Measurements from ENCODE around the gene NR3C1.

The NR3C1 gene

DNA sequence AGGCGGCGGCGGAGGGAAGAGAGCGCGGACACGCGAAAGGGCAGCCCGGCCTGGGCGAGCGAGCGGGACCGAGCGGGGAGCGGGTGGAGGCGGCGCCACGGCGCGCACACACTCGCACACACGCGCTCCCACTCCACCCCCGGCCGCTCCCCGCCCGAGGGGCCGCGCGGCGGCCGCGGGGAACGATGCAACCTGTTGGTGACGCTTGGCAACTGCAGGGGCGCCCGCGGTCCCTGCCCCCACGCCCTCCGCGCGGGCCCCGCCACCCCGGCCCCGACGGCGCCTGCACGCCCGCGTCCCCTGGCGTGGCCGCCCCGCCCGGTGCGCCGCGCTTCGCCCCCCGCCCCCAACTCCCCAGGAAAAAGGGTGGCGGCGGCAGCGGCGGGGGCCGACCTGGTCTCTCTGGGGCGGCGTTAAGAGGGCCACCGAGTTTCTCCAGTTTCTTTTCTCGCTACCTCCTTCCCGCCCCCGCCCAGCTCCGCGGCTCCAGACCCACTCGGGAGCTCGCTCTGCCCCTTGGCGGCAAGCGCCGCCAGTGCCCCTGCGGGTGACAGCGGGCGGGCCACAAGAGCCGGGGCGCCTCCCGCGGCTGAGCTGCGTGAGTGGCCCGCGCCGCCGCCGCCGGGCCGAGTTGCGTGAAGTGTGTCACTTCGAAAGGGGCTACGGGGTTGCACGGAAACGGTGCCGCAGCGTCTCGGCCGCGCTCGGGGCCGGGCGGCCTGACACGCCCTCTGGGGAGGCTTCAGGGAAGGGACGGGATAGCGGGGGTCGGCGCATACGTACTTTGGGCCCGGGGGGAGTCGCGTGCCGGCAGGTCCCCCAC lies at the start of gene NR3C1:
NR3C1 (minus strand) TSS at position 94 of the 823 bp plus-strand sequence. CDS start 2,847 bp downstream, outside the sequence.
- peak; percentile 93 for DNase-seq

DNA sequence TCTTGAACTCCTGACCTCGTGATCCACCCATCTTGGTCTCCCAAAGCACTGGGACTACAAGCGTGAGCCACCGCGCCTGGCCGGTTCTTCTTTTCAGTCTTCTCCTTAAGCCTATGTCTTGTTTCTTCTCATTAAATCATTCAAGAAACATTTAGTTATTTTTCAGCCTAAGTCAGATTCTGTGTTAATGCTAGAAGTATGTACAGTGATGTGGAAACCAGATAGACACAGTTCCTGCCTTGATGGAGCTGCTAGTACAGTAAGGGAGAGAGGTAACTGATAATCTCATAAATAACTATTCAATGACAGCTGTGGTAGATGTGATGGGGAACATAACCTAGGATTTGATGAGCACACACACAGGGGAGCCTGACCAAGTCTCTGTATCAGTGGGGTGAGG lies 46.3 kb upstream of the NR3C1 start:
- DNase-seq, result no peak

DNA sequence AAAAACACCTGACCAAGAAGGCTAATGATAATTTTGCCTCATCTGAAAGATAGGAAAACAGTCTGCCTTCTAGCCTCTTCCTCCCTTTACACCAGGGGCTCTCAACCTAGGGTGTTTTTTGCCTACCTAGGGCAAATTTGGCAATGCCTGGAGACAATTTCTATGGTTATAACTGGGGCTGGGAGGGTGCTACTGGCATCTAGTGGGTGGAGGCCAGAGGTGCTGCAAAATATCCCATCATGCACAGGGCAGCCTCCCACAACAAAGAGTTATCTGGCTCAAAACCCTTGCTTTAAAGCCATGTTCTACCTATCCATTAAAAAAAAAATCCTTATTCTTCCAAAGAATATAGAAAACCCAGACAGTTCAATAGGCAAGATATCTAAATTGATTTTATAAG lies 45.0 kb upstream of the NR3C1 start:
- DNase-seq, result no peak

DNA sequence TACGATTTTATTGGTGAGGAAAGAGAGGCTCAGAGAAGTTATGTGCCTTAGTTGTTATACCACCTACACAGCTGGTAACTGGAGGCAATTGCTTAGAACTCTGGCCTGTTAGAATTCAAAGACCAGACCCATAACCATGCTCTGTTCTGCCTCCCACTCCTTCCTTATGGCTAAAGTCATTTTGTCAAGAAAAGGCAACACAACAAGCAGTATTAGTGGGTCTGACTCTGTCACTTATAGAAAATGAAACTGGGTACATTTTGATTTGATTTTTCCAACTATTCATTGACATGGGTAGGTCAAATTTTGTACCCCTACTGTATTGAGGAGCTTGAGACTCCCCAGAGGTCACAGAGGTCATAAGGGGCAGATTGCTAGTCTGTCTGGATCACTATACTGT lies 44.5 kb upstream of the NR3C1 start:
- DNase-seq, result no peak

DNA sequence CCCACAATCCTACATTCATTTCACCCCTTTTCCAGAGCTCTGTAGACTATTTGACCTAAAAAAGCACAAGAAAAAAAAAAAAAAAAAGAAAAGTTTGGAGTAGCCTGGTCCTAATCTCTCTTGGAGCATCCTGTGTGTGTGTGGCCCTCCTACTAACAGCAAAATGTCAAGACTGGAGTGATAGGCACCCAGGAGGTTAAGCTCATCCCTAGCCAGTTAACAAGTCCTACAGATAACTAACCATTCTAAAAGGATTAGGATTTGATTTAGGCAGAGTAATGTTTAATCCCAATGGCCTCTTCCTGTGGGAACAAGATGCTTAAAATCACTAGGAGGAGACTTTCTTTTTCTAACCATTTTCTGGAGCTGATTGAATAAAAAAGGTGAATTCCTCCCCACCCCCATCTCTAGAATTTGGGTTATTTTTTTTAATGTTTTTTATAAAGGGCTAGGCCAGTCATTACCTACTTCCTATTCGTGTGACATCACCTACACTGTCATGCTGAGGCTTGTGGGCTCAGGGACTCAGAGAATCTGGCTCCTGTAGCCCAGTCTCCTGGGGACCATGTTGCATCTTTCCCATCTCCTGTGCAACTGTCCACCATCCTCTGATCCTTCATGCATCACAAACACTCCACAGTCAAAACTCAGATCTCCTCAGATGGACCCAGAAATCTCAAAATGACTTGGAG lies 43.2 kb upstream of the NR3C1 start:
- no peak for DNase-seq

DNA sequence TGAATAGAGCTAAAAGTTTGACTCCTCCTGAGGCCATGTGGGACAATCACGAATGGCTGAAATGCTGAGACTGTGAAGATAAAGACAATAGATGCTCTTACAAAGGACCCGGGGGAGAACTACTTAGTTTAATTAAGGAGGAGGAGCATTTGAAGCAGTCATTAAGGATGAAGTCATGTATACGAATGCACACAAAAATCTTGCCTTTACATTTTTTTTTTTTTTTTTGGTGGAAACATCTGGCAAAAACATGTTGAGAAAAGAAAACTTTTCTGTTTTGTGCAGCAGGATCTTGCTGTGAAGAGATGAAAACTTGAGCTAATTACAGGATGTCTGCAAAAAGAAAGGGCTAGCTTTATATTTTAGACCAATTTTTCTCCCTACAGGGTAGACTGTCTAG lies 42.3 kb upstream of the NR3C1 start:
- no peak for DNase-seq

DNA sequence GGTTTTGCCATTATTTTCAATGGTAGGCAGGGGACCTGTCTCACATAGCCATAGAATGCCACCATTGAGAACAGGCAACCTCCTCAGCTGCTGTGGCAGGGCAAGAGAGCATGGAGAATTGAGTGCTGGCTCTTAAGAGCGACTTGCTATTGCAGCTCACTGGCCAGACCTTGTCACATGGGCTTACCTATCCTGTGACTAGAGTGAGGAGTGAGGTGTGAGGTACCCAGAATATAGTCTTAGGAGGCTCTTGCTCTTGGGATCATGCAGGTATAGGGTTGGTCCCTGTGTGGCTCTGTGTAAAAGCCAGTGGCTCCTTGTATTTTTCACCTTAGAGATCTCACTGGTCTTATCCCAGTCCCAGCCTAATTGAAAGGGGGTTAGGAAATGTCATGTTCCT lies 39.8 kb upstream of the NR3C1 start:
- no peak for DNase-seq

DNA sequence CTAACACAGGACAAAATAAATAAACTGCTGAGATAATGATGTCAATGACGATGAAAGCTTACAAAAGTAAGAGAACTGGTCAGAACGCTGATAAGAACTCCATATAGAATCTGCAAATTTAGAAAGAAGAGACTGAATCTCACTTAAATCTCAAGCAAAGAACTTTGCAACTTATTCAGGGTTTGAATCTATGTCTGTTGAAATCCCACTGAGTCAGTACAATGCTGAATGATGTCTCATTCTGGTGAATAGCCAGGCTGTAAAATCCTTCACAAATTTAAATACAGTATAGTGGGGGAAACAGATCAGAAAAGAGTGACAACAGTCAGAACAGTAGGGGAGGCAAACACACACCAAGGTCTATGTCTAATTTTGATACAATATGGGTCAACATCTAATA lies 38.9 kb upstream of the NR3C1 start:
- no peak for DNase-seq

DNA sequence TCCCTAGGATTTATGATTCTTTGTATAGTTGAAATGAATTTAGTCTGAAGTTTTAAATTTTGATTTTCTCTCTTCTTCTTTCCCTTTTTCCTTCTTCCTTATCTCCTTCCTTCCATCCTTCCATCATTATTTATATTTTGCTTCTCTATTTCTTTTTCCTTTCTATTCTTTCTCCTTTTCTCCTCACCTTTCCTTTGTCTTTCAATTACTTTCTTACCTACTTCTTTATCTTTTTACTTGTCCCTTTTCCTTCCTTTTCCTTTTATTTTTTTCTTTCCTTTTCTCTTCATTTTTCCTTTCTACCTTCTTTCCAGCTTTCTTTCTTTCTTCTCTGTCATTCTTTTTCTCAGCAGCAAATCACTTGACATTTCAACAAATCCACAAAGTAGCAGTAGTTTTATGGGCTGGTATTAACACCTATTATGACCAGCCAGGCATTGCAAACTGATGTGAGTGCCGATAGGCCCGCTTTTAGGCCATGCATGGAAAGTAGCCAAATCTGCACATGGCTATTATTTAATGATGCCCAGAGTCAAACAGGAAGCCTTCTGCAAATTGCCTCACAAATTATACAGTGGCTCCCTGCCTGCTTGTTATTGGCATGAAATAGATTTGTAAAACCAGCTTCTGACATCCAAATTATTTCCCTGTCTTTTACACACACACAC lies 37.1 kb upstream of the NR3C1 start:
- no peak for DNase-seq

DNA sequence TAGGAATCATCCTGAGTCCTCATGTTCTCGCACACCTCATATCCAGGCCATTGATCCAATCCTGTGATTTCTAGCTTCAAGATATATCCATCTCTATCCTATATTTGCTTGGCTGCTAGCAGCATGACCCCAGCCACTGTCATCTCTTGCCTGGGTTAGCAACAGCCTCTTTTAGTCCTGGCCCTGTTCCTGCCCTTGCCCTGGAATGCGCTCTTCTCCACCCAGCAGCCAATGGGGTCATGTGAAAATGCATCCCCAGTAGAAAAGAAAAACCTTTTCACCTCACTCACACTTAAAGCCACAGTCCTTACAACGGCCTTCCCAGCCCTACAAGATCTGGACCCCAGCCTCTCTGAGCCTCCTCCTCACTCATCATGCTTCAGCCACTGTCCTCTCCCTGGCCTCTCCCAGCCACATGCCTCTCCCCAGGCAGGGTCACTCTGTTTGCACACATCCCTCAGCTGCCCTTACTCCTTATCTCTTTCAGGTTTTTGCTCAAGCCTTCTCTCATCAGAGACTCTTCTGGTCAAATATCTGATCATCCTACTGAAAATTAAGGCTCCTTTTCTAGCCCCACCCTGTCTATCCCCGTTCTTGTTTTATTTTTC lies 34.3 kb upstream of the NR3C1 start:
- no peak for DNase-seq

DNA sequence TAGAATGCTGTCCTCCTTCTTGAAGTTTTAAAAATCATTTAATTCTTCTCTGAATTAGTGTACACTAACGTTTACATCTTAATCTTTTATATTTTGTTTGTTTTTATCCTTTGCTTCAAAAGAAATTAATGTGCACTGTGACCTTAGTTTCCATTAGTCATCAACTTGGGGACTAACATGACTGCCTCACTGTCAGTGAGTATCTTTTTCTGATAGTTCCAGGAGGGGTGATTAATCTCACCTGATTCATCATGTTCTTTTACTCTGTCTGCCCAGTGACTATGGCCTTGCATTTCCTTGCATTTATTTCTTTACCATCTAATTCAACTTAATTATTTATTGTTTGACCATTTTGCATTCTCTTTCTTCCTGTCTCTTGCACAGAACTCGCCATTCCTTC lies 33.4 kb upstream of the NR3C1 start:
- no peak for DNase-seq

DNA sequence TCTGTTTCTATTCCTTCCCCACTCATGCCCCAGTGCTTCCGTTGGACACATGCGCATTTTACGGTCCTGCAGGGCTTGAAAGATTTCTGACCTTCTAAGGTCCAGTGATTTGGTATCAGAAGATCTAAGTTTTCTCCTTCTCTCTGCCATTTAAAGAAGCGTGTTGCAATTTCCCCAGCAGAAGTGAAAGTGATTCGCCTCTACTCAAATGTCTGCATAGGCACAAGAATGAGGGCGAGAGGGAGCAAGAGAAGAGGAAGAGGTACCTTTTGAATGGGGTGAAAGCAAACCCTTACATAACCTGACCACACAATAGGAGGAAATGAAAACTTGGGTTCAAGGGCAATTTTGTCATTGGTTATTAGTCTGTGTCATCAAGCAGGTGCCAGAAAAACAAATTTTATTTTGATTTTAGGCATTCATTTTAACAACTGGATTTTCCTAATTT lies 31.7 kb upstream of the NR3C1 start:
- DNase-seq, result peak; percentile 66

DNA sequence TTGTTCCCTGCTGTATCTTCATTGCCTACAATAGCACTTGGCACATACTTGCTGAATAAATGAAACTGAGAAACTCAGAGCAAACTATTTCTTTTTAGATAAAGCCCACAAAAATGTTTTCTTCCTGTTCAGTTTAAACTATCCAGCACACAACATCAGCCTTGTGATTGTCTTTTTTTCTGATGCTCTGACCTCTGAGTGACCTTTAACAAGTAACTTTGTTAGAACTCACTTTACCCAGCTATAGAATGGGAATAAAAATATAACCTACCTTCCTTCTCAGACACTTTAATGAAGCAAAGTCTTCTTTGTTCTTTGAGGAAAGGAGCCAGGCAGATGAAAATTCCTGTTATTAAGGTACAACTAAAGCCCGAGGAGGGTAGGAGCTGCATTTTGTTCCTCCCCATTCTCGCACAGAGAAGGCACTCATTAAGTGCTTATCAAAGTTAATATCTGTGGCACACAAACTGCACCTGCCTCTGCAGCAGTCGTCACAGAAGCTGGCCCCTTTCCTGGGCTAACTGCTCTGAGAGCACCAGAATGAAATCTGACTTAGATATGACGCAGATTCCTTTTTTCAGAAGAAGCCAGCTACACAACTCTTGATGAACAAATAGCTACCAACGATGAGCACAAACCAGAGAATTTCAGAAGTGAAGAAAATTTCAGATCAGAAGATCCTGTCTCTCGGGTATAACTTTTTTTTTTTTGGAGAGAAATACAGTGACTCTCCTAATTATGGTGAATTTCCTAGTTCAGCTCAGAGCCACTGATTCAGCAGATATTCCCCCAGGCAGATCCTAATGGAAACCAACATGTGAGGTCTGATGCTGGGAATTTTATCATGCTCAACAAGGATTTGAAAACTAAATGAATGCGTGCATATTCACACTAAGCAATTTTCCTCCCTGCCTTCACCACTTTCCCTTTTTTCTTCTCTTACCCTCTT lies 31.0 kb upstream of the NR3C1 start:
- DNase-seq, result no peak

DNA sequence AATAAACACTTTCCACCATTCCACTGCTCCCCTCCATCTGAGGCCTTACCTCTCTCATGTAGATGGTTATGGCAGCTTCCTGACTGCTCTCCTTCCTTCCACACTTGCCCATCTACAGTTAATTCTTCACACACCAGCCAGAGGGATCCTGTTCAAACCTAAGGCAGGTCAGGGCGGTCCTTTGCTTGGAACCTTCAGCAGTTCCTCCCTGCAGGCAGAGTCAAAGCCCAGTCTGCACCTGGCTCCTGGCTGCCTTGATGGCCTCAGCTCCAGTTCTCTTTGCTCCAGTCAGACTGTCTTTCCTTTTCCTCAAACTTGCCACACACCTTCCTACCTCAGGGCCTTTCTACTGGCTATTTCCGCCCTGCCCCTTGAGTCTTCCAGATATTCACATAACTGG lies 30.2 kb upstream of the NR3C1 start:
- DNase-seq, result no peak

DNA sequence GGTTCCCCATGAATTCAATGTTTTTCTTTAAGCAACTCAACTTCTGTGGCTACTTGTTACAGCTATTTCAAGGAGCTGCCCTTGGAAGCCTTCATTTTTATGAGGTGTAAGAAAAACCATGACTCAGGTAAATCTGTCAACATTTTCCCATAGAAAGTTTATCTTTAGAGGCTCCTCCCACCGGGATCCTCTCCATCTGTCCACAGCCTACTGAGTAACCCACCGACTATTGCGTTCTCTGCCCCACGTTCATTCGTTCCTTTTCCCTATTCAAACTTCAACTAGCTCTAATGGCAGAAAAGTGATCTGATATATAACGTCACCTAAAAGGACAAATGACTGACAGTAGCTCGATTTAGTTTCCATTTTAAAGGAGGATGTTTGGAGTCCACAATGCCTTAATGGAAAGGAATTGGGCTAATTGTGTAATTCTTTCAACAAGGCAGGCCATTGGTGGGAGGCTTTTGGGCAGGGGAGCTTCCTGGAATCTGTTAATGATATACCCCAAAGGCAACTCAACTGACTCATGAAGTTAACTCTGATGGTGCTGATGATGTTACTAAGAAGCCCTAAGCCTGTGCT lies 29.3 kb upstream of the NR3C1 start:
- no peak for DNase-seq

DNA sequence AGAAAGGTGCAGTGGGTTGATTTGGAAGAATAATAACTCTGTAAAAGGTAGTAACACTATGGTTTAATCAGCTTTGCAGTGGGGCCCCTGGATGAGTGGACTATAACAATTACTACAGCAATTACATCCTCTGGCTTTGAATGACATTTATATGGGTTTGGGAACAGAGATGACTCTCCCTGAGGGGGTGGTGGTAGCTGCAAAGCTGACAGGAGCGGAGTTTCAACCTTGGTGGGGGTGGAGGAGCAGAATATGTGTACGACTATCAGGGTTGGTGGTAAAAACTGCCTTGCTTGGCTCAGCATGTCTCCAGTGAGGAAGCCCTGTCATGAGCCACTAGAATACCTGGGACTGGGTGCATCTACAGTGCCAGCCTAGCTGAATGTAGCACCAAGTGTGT lies 28.3 kb upstream of the NR3C1 start:
- no peak for DNase-seq

DNA sequence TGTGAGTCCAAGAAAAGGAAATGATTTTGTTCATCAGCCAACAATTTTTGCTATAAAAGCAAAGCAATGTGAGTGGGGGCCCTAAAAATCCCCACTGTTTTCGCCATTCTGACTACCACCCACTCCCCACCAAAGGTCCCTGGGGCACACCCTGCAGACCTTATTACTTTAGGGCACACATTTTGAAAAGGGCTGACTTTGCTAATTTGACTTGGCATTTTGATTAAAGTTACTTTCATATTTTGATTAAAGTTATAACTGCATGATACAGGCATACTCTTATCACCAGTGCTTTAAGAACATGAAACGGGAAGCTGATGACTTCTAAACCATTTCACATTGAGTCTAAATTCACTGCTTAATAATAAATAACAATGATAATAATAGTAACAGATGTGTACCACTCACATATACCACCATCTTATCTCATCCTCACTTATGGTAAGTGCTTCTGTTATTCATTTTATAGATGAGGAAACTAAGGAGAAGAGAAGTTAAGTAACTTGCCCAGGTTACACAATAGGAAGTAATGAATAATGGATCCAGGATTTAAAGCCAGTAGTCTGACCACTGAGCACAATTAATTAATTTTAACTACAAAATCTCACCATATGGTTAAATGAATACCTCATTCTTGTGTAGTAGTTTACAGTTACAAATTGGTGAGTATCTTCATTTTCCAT lies 25.4 kb upstream of the NR3C1 start:
- no peak for DNase-seq

DNA sequence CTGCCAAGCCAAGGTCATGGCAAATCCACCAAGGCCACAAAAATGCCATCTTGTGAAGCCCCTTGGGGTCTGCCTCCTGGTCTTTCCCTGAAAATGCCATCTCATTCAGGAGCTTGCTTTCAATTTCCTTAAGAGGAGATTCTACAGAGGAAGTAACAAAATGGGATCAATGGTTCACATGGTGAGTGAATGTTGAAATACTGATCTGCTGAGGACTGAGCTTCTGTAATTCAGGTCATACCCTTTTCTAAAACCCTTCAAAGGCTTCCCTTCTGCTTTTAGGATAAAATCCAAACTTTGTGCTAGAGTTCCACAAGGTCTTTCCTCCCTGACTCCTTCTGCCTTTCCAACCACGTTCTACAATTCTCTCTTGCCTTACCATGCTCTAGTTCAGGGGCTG lies 24.7 kb upstream of the NR3C1 start:
- DNase-seq, result no peak

DNA sequence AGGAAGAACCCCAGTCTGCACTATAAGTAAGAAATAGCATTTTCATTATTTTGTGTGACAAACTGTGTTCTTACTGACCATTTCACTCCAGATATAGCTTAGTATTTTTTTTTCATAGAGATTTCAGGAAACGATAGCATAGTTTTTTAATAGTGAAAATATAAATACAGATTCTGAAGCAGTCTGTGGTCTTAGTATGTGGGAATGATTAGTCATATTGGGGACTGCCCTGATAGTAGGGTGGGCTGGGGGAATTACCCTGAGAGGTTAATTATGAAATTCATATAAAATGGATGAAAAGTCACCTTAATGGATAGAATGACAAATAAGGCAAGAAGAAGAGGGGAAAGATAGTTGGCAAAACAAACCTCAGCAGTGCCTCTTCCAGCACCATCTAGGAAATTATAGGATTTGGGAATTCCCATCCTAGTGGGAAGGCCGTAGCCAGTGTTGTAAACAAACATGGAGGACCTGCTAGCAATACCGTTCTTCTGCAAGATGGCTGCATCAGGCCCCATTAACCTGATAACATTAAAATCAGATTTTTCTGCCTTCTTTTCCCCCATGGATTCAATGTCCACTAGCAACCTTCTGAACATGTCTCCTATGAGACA lies 23.7 kb upstream of the NR3C1 start:
- no peak for DNase-seq

DNA sequence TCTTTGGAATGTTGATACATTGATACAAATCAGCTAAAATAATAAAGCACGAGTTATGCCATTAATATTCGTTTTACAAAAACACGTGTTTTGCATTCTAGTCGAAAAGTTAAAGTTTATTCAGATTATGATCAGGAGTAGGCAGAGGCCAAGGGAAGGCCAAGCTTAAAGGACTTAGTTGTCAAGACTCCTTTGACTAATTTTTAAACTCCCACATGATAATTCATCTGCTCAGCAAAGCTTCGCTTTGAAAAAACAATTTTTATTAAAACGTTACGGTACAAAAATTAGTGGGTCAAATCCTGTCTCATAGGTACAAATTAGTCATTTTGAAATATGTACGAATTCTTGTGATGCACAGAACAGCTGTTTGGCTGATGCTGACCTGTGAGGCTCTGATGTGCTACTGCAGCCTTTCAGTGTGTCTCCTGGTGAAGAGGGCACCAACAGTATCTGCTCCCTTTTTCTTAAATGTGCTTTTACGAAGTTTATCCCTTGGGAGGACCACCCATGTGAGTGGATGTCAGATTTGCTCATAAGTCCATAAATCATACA lies 23.0 kb upstream of the NR3C1 start:
- no peak for DNase-seq

DNA sequence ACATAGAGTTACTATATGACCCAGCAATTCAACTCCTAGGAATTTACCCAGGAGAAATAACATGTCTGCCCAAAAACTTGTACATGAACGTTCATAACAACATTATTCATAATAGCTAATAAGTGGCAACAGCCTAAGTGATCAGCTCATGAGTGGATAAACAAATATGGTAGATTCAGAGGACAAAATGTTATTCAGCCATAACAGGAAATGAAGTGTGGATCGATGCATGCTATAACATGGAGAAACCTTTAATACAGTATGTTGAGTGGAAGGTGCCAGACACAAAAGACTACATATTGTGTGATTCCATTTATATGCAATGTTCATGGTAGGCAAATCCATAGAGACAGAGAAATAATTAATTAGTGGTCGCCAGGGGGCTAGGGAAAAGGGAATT lies 22.3 kb upstream of the NR3C1 start:
- DNase-seq, result no peak
